A204.1 (cell line): ENCODE measurements around the gene KLHL29.

ENCODE experiments used
- FAIRE-seq: peaks from 2 replicates; lab custom pipeline; 2012; peaks lifted over from hg19 to GRCh38; lab: Jason Lieb, UNC

Gene KLHL29

DNA sequence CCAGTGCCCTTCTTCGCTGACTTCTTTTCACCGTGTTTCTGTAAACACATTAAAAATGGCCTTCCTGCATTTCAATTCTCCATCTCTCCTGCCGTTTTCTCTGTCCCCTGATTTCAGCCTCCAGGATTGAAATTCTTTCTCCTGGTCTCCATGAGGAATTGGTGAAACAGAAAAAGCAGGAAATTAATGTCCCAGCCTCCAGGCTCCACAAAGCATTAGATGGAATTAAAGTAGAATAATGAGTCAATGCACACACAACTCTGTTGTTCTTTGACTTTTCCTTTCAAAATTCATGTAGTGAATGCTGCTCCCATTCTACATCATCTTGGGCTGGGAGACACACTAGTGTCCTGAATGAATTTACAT lies 209.5 kb downstream of the KLHL29 start:
- FAIRE-seq, result no peak

DNA sequence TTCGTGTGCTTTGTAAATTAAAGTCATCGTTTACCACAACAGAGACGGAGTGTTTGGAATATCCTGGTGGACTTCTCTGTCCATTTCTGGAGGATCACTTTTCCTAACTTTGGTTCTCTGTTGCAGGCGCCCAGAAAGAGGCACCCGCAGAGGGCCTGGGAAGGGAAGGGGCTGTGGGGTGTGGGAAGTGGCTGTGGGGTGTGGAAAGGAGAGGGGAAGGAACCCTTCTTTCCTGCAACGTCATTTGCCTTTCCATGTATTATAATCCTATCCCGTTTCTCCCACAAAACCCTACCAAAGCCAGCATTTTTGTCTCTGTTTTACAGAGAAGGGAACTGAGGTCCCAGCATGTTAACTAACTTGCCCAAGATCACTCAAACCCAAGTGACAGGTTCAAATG lies 210.0 kb downstream of the KLHL29 start:
- FAIRE-seq, result no peak

GRCh38 chr2:23595601-23596251 lies 210.7 kb downstream of the KLHL29 start:
- no peak for FAIRE-seq

- FAIRE-seq, result no peak
Observed at GRCh38 chr2:23596316-23596885, 211.4 kb downstream of the KLHL29 start.

DNA sequence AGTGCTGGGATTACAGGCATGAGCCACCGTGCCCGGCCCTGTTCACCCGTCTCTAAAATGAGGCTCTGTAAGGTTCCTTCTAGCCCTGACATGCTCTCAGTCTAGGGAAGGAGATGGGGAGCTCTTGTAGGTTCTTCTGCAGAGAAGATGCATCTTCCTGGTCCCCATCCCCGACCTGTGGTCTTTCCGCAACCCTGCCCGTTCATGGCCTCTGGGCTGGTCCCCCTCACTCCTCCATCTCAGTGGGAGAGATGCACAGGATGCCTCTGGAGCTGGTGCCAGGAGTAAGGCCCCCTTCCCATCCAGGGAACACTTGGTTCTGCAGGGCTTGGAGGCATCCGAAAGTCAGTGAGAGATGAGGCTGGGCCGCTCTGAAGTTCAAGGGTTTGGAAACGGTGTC lies 212.7 kb downstream of the KLHL29 start:
- FAIRE-seq, result no peak

GRCh38 chr2:23599006-23599405 lies 214.0 kb downstream of the KLHL29 start:
- FAIRE-seq, result no peak

GRCh38 chr2:23599667-23600066 lies 214.7 kb downstream of the KLHL29 start:
- no peak for FAIRE-seq

GRCh38 chr2:23600346-23600745 lies 215.4 kb downstream of the KLHL29 start:
- no peak for FAIRE-seq

GRCh38 chr2:23601301-23601965 lies 216.5 kb downstream of the KLHL29 start:
- FAIRE-seq, result no peak

- FAIRE-seq, result no peak
Observed at GRCh38 chr2:23602116-23602515, 217.1 kb downstream of the KLHL29 start.

DNA sequence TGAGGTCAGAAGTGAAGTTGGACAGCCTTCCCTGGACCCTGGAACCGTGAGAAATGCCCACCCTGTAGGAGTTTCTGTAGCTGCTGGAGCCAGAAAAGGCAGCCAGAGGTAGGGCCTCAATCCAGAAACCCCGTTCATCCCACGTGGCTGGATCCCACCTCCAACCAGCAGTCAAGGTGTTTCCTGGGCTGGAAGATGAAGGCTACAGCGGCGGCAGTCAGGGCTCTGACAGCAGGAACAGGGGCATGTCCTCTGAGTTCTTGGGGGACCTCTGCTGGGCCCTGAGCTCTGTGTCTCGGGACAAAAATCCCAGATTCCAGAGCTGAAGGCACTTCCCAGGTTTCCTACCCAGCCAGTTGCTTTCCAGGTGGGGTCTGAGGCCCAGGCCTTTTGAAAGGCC lies 218.2 kb downstream of the KLHL29 start:
- FAIRE-seq, result no peak

DNA sequence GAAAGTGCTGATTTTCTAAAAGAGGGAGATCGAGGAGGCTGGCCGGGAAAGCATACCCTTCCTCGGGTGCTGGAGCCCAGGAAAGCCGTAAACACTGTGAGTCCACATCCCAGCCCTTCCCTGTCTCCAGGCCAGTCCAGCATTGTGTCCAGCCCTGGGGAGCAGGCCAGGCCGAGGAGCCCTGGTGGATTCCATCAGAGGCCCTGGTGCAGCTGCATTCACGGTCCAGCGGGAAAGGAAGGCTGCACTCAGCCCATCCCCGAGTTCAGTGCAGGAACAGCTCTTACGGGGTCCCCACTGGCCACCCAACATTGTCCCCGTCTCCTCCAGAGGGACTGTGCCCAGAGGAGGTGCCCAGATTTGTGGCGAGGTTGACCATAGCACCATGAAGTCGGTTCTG lies 218.6 kb downstream of the KLHL29 start:
- FAIRE-seq, result no peak

GRCh38 chr2:23604731-23605130 lies 219.8 kb downstream of the KLHL29 start:
- FAIRE-seq, result no peak

DNA sequence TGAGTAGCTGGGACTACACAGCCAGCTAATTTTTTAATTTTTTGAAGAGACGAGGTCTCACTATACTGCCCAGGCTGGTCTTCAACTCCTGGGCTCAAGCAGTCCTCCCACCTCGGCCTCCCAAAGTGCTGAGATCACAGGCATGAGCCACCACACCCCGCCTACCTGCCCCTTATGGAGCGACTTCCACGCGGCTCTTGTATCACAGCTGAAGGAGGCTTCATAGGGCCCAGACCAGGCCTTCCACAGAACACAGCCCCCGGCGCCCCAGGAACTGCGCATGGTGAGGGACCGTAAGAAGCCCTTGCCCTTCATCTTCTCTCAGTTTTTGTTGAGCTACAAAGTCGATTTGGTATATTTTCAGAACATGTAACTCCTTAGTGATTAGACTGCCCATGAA lies 220.3 kb downstream of the KLHL29 start:
- FAIRE-seq, result no peak

GRCh38 chr2:23606196-23606595 lies 221.2 kb downstream of the KLHL29 start:
- no peak for FAIRE-seq

- FAIRE-seq, result no peak
Observed at GRCh38 chr2:23606968-23607367, 222.0 kb downstream of the KLHL29 start.

DNA sequence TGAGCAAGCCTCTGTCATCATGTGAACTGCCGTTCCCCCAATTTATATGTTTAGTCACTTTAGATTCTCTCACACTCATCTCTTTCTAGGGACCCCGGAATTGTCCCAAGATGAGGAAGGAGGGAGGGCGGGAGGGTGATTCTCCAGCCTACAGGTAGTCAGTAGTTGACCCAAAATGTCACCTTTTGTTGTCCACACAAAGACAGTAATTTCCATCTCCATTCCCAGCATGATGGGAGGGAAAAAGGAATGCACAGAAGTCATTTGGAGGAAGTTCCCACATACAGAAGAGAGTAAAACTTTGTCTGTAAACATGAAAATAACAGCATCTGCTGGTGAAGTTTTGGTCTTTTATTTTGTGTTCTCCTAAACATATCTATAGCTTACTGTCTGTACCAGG lies 222.9 kb downstream of the KLHL29 start:
- no peak for FAIRE-seq

- FAIRE-seq, result no peak
Observed at GRCh38 chr2:23609254-23609653, 224.3 kb downstream of the KLHL29 start.

DNA sequence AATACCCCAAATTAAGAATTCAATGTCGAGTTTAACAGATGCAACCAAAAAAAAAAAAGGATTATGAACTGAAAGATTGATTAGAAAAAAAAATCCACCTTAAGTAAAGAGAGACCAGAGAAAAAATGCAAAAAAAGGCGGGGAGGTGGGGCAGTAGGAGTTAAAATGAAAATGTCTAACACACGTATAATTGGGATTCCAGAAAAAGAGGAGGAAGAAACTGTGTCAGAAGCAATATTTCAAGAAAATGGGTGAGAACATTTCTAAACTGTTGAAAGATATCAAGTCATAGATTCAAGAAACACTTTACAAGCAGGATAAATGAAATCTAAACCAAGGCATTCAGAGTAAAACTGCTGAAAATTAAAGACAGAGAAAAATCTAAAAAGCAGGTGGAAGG lies 226.9 kb downstream of the KLHL29 start:
- no peak for FAIRE-seq

DNA sequence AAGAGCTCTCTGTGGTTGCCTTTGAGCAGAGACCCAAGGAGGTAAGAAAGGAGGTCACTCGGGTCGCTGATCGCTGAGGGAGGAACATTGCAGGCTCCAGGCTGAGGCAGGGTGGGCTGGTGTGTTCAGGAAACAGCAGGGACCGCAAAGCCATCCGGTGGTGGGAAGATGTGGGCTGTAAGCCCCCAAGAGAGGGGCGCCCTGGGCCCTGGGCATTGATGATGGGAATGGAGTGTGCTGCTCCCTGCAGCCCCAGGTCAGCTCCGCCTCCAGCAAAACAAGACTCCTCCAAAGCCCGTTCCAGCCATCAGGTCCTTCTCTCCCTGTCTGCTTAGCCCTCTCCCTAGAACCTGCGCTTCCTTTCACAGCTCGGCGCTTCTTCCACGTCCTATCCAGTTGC lies 229.7 kb downstream of the KLHL29 start:
- no peak for FAIRE-seq

DNA sequence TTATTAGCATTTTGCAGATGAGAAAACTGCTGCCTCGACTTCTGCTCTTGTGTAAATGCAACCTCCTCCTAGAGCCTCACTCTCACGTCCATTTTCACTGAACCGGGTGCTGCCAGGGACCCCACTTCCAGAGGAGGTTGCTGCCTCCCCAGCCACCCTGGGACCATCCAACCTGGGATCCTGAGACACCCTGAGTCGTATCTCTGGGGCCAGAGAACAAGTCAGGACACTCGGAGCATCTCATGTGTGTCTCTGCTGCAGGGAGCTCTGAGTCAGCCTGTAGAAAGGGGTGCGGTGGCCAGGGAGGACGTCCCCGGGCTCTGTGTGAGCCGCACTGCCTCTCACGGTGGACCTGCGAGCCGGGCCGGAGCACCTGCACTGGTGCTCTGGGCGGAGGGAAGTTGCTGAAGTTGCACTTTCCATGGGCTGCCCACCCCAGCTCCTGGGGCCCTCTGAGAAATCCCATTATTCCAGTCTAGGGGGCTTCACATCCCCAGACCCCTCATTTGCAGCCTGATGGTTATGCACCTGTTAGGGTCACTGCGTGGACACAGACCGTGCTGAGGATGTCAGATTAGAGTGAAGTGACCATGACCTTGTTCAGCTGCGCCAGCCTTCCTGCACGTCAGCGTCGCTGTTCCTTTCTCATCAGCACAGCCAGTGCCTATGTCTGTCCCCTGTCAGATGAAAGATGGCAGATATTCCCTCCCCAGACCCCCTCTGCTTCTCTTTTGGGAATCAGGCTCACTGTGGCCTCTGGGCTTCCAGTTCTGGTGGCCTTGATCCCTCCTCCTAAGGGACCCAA lies 230.4 kb downstream of the KLHL29 start:
- no peak for FAIRE-seq

- FAIRE-seq, result no peak
Observed at GRCh38 chr2:23616630-23617029, 231.7 kb downstream of the KLHL29 start.

GRCh38 chr2:23617167-23617810 lies 232.3 kb downstream of the KLHL29 start:
- FAIRE-seq, result no peak
